Psoas muscle (tissue), 8 donors: ENCODE measurements around the gene GPR143. TPM values are rescaled to one million over a fixed set of nuclear protein-coding genes. Genes with fewer than 3 reads are reported as not detected.
"Not testable (repeated sequence)": the region's sequence is repeated elsewhere in the genome, so short reads cannot be mapped to it uniquely, and the experiment has no call there.

Experiments used
- ATAC-seq, 4 donors: fragments of 200-7000 bp; cut with Tn5 transposase; one replicate each; pipeline ENCODE4 v1.9.1; 2020; ENCODE audit warnings: moderate library complexity in 3 of 4, mild to moderate bottlenecking in 2 of 4
- DNase-seq, 2 donors: peaks; one replicate each; pipeline ENCODE4 v3.0.0-alpha.2; 2020
- H3K27ac ChIP-seq: fragments of 200-600 bp; one replicate; pipeline ENCODE4 v1.8.0; 2022
- H3K27me3 ChIP-seq, 3 donors: fragments of 200-600 bp in 1 of 3; one replicate each; pipeline versions ENCODE4 v1.6.1 to v1.8.0; 2013 to 2022; ENCODE audit warnings: low read length in 2 of 3, mild to moderate bottlenecking in 2 of 3, moderate library complexity in 1 of 3; ENCODE audit not compliant: insufficient read depth in 3 of 3
- H3K36me3 ChIP-seq, 2 donors: fragments of 200-600 bp in 1 of 2; one replicate each; pipeline versions ENCODE4 v1.6.1 to v1.8.0; 2013 to 2022; ENCODE audit warnings: low read depth in 1 of 2, mild to moderate bottlenecking in 1 of 2, moderate library complexity in 1 of 2; ENCODE audit not compliant: insufficient read depth in 1 of 2
- H3K4me1 ChIP-seq: fragments of 200-600 bp; one replicate; pipeline ENCODE4 v1.8.0; 2022
- H3K4me3 ChIP-seq: fragments of 200-600 bp; one replicate; pipeline ENCODE4 v1.8.0; 2022; ENCODE audit warnings: mild to moderate bottlenecking
- H3K9me3 ChIP-seq: fragments of 200-600 bp; one replicate; pipeline ENCODE4 v1.8.0; 2022
- CTCF ChIP-seq: fragments of 200-600 bp; IDR thresholded peaks from one replicate; pipeline ENCODE4 v1.8.0; 2022; ENCODE audit warnings: antibody characterized with exemption
- WGBS, 3 donors: extraction: QIAGEN DNeasy Blood & Tissue Kit; methylation state at CpG; one replicate each; pipeline versions ENCODE4 v1.1.6 to v1.1.7; 2013; 5-methylcytosine and 5-hydroxymethylcytosine counted together
- intact Hi-C, 2 donors: fragments of 100-400 bp; cut with DNase I; formaldehyde crosslinking; loops; one replicate each; pipeline versions ENCODE4 v1.11.0 to v1.14.2; 2022
- long read RNA-seq, 2 donors: library from polyadenylated mRNA; unstranded; transcript quantifications; one replicate each; pipeline ENCODE4 v2.0.0, GENCODE V29; 2021
- polyA plus RNA-seq, 3 donors: library from polyadenylated mRNA; stranded (reverse); fragments of 200-250 nt; gene quantifications; one replicate each; pipeline ENCODE4 v1.2.3, GENCODE V29; 2013
- total RNA-seq, 4 donors: library from RNA; stranded (reverse); fragmentation: NEBNext Ultra II Directional in 2 of 4; extraction: Animal tissue kit (Norgen Biotek cat#: 25700) in 2 of 4; gene quantifications; one replicate each; pipeline versions ENCODE4 v1.2.1 to v1.2.4, GENCODE V29; 2021 to 2023
- donor health status: healthy with polysubstance abuse.
- donor health status: DM: no; HTN: no; CAD: no; lungs with moderate emphysema.
- donor health status: Bipolar disorder and iron deficiency.
- donor health status: healthy.
- donor health status: DM: yes; HTN: yes; CAD: no.
- donor health status: DM: no; HTN: no; CAD: no.
- donor health status: DM: no; HTN: no; CAD: no.
- donor health status: DM: yes; HTN: yes; CAD: no.

GPR143 gene
- total RNA-seq (not detected), polyA plus RNA-seq (under 1 TPM in 1 of 3 donors, not detected in 2; 0.03 TPM)
- long read RNA-seq, donor 1, result 0 reads
- long read RNA-seq, donor 2, result 0 reads

- H3K4me3 ChIP-seq, result no peak within 1 kb of the TSS
- no peak for TF ChIP-seq CTCF
- H3K9me3 ChIP-seq, result no peaks in the 10 kb centered on the region
- H3K4me1 ChIP-seq, result no peaks in the 10 kb centered on the region
- no peaks in the 10 kb centered on the region for H3K36me3 ChIP-seq
- no peak within 1 kb of the TSS for H3K27ac ChIP-seq
- peaks cover 0 to 43% (median 0%) of the 10 kb centered on the region in 3 donors for H3K27me3 ChIP-seq
- intact Hi-C loops, result no loop called here
- no peak for ATAC-seq
- 14 to 19% (median 18%) methylated on average over 3 to 26 of the region's 26 CpGs for WGBS, 3 donors
- DNase-seq, result no peak
Observed at GRCh38 chrX:9765737-9766097, at the start of gene GPR143. GPR143 (minus strand) TSS chrX:9765847; CDS start chrX:9765817, 30 bp downstream.

GRCh38 chrX:9811086-9811485, 45.4 kb upstream of the GPR143 start:
- ATAC-seq, H3K36me3 ChIP-seq, H3K9me3 ChIP-seq, H3K27ac ChIP-seq, H3K4me1 ChIP-seq, DNase-seq, intact Hi-C loops, H3K27me3 ChIP-seq, H3K4me3 ChIP-seq: not testable (repeated sequence)
- WGBS, 3 donors, result 83 to 96% (median 96%) methylated on average over 1 to 3 of the region's 3 CpGs

DNA sequence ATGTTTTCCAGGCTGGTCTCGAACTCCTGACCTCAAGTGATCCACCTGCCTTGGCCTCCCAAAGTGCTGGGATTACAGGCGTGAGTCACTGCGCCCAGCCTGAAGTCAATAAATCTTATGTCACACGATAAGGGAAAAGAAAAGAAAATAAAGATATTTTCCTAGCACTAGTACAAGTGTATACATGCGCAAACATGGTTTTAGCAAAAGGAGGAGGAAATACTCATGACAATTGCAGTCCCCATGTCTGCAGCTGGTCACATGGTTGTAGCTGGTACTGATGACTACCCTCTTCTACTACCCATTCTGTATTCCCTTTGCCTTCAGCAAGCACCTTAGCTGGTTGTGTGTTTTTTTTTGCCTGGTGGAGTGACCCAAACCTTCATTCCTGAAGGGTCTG, 44.2 kb upstream of the GPR143 start:
- ATAC-seq, H3K9me3 ChIP-seq, H3K27me3 ChIP-seq, intact Hi-C loops, DNase-seq, H3K27ac ChIP-seq, H3K4me1 ChIP-seq, H3K4me3 ChIP-seq, H3K36me3 ChIP-seq: not testable (repeated sequence)
- WGBS, 3 donors, result 82 to 92% (median 90%) methylated on average over 3 to 5 of the region's 5 CpGs

- H3K36me3 ChIP-seq, result no peaks in the 10 kb centered on the region
- no peak for DNase-seq
- no peaks in the 10 kb centered on the region for H3K9me3 ChIP-seq
- H3K4me3 ChIP-seq, result no peak overlapping the region
- no peak for TF ChIP-seq CTCF
- H3K27me3 ChIP-seq, result peaks cover 0 to under 1% (median 0%) of the 10 kb centered on the region in 3 donors
- intact Hi-C loops, result no loop called here
- H3K27ac ChIP-seq, result no peak overlapping the region
- 75 to 86% (median 85%) methylated on average over 14 of the region's 14 CpGs for WGBS, 3 donors
- ATAC-seq, result no peak
- H3K4me1 ChIP-seq, result no peaks in the 10 kb centered on the region
Observed at GRCh38 chrX:9807355-9808182, 41.9 kb upstream of the GPR143 start.

DNA sequence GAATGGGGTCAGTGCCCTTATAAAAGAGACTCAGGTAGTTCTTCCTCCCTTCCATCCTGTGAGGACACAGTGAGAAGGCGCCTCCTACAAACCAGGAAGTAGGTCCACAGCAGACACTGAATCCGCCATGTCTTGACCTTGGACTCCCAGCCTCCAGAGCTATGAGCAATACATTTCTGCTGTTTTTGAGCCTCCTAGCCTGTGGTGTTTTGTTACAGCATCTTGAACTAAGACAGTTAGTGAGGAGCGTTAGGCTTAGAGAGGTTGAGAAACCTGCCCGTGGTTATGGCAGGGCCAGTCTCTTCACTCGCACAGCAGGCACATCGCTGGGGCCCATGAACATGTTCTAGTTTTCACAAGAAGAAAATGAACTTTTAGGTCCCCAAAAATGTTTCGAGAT, 40.3 kb upstream of the GPR143 start:
- intact Hi-C loops, result no loop called here
- ATAC-seq, result no peak
- Histone ChIP-seq H3K4me1 (no peaks in the 10 kb centered on the region), H3K9me3 (no peaks in the 10 kb centered on the region), H3K4me3 (no peak overlapping the region), H3K36me3 (no peaks in the 10 kb centered on the region), H3K27me3 (peaks cover 0 to 2% (median 0%) of the 10 kb centered on the region in 3 donors), H3K27ac (no peak overlapping the region)
- WGBS, 3 donors, result 89 to 97% (median 92%) methylated on average over 7 of the region's 7 CpGs
- no peak for DNase-seq
- no peak for TF ChIP-seq CTCF
